A549 (cell line): Measurements from ENCODE around the gene SEC14L5. TPM values are rescaled to one million over a fixed set of nuclear protein-coding genes. Genes with fewer than 3 reads are reported as not detected.
"Not testable (repeated sequence)": the region's sequence is repeated elsewhere in the genome, so short reads cannot be mapped to it uniquely, and the experiment has no call there.

ENCODE experiments used
- ATAC-seq, 2 experiments: fragments of 200-7000 bp in 1 of 2; fragments of >200 bp in 1 of 2; cut with Nextera tagmentation in 1 of 2; cut with Tn5 transposase in 1 of 2; 3 replicates each; pipeline versions ENCODE4 v1.8.0 to v1.9.1; 2018 to 2020; ENCODE audit warnings: mild to moderate bottlenecking in 1 of 2, moderate library complexity in 1 of 2
- CTCF ChIA-PET: fragments of 300-600 bp; sonication (Branson Sonifier 250); formaldehyde crosslinking; extraction: SDS; loops from one replicate; lab custom pipeline; 2021; ENCODE audit warnings: antibody characterized with exemption, inconsistent platforms; lab: Yijun Ruan, JAX
- POLR2A ChIA-PET: fragments of 350-600 bp; formaldehyde crosslinking; extraction: SDS; loops from one replicate; lab custom pipeline; 2021; ENCODE audit warnings: antibody characterized with exemption, inconsistent platforms; lab: Yijun Ruan, JAX
- DNase-seq, 2 experiments: peaks; one replicate each; pipeline versions ENCODE4 v3.0.0 to v3.0.0-alpha.2; 2011 to 2016; ENCODE audit warnings: low read depth in 1 of 2, low spot score in 1 of 2
- FAIRE-seq: peaks from 2 replicates; lab custom pipeline; 2011; peaks lifted over from hg19 to GRCh38; lab: Jason Lieb, UNC
- H3K27ac ChIP-seq, 2 experiments: fragments of >200 bp; sonication (Bioruptor Twin); formaldehyde crosslinking; 3 replicates each; pipeline ENCODE4 v1.5.1; 2016 to 2017
- H3K4me1 ChIP-seq: fragments of >200 bp; sonication (Bioruptor Twin); formaldehyde crosslinking; 3 replicates; pipeline ENCODE4 v1.6.1; 2016
- H3K4me2 ChIP-seq: fragments of >200 bp; sonication (Bioruptor Twin); formaldehyde crosslinking; 3 replicates; pipeline ENCODE4 v1.6.1; 2016
- H3K4me3 ChIP-seq: fragments of >200 bp; sonication (Bioruptor Twin); formaldehyde crosslinking; 3 replicates; pipeline ENCODE4 v1.5.1; 2016
- H3K9me3 ChIP-seq: fragments of >200 bp; sonication (Bioruptor Twin); formaldehyde crosslinking; 3 replicates; pipeline ENCODE4 v1.6.1; 2016
- CBX2 ChIP-seq: fragments of 200-600 bp; sonication (generic); IDR thresholded peaks from 2 replicates; pipeline ENCODE4 v1.6.1; 2016; ENCODE audit warnings: low read depth, mild to moderate bottlenecking, borderline replicate concordance
- CBX8 ChIP-seq: fragments of 200-600 bp; sonication (generic); IDR thresholded peaks from 2 replicates; pipeline ENCODE4 v1.6.1; 2016
- CHD2 ChIP-seq: fragments of 150-350 bp; IDR thresholded peaks from 2 replicates; pipeline ENCODE4 v1.6.1; 2014; ENCODE audit warnings: low read length; ENCODE audit not compliant: partially characterized antibody
- EHMT2 ChIP-seq: fragments of 200-600 bp; sonication (generic); IDR thresholded peaks from 2 replicates; pipeline ENCODE4 v1.6.1; 2016; ENCODE audit warnings: antibody characterized with exemption, low read depth, mild to moderate bottlenecking, moderate library complexity
- ESRRA ChIP-seq: fragments of 150-350 bp; IDR thresholded peaks from 2 replicates; pipeline ENCODE4 v1.6.1; 2014; ENCODE audit warnings: mild to moderate bottlenecking, low read length, borderline replicate concordance
- FOXS1 ChIP-seq: fragments of 250-450 bp; sonication (Bioruptor Pico); IDR thresholded peaks from 2 replicates; pipeline ENCODE4 v1.5.0; 2020; ENCODE audit warnings: mild to moderate bottlenecking, moderate library complexity
- HEYL ChIP-seq: fragments of 250-450 bp; sonication (Bioruptor Pico); IDR thresholded peaks from 2 replicates; pipeline ENCODE4 v1.8.0; 2021; ENCODE audit warnings: mild to moderate bottlenecking, moderate library complexity
- HOXA7 ChIP-seq: fragments of 250-450 bp; sonication (Bioruptor Pico); IDR thresholded peaks from 2 replicates; pipeline ENCODE4 v1.5.0; 2020; ENCODE audit warnings: mild to moderate bottlenecking, moderate library complexity
- JUN ChIP-seq, 2 experiments: fragments of >200 bp; sonication (Bioruptor Twin); formaldehyde crosslinking; IDR thresholded peaks; 2 replicates in 1 of 2; 3 replicates in 1 of 2; pipeline ENCODE4 v1.6.1; 2016 to 2017
- RCOR1 ChIP-seq: fragments of 150-350 bp; IDR thresholded peaks from 2 replicates; pipeline ENCODE4 v1.6.1; 2014; ENCODE audit warnings: antibody characterized with exemption, low read length, low read depth
- RFX5 ChIP-seq: fragments of 450-650 bp; IDR thresholded peaks from 2 replicates; pipeline ENCODE4 v1.7.1; 2014; ENCODE audit warnings: antibody characterized with exemption, mild to moderate bottlenecking, moderate library complexity
- ZFP36 ChIP-seq: fragments of 450-650 bp; IDR thresholded peaks from 2 replicates; pipeline ENCODE4 v1.6.1; 2014; ENCODE audit warnings: borderline replicate concordance; ENCODE audit not compliant: partially characterized antibody
- WGBS: methylation state at CpG from one replicate; pipeline ENCODE4 v1.1.6; 2017; ENCODE audit errors: missing lambda C conversion rate; 5-methylcytosine and 5-hydroxymethylcytosine counted together
- polyA plus RNA-seq, 4 experiments: library from polyadenylated mRNA; depleted of rRNA in 3 of 4; stranded (reverse); fragments of >200 nt; fragmentation: RNase III in 1 of 4; extraction: RNeasy Plus Mini Kit Qiagen cat#74134 plus additional on column Dnase treatment in 1 of 4; gene quantifications; 2 replicates in 3 of 4; 3 replicates in 1 of 4; pipeline ENCODE4 v1.2.3, GENCODE V29; 2011 to 2017
- TF ChIP-seq, protein P1 (sequence below): IDR thresholded peaks from 2 replicates; pipeline ENCODE4 v1.6.1; 2012; ENCODE audit warnings: low read depth, borderline replicate concordance
- TF ChIP-seq, protein P2 (sequence below): fragments of 200-600 bp; sonication (generic); IDR thresholded peaks from 2 replicates; pipeline ENCODE4 v1.6.1; 2016; ENCODE audit warnings: antibody characterized with exemption, mild to moderate bottlenecking, moderate library complexity
- TF ChIP-seq, protein P3 (sequence below): fragments of >200 bp; sonication (Bioruptor Twin); formaldehyde crosslinking; IDR thresholded peaks from 3 replicates; pipeline ENCODE4 v1.5.1; 2016

SEC14L5 gene
- polyA plus RNA-seq, 2 of the 4 experiments (the other 2 are of a cell fraction), result 0.03 to 0.05 TPM

DNA sequence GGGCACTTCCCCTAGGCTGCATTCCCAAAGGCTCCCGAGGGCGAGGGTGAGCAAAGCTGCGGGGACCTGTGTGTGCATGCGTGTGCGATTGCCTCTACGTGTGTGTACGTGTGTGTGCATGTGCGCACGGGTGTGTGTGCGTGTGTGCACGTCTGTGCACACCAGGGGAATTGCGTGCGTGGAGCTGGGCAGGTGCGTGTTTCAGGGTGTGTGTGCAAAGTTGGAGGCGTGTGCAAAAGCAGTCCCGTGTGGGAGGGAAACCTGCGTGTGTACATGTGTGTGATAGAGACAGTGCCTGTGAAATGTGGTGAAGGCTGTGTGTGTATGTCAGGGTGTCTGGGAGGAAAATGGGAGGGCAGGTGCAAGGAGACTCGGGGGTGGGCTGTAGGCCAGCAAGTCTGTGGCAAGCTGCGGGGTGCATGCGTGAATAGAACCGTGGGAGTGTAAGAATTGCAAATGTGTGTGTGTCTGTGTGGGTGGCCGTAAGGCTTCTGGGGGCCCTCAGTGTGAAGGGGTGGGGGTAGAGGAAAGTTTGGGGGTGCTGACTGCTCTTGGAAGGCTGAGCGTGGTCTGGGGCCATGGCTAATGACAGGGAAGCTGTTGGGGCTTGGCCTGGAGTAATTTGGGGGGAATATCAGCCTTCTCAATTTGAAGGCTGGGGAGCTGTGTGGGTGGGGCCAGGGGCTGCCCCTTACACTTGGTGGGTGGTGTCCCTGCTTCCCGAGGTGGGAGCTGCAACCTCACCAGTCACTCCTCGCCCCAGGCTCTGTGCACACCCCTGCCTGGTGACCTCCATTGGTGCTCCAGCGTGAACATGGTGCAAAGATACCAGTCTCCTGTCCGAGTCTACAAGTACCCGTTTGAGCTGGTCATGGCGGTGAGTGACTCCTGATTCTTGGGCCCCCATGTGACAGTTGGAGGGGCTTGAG, 644 bp downstream of the SEC14L5 start:
- no peak for ATAC-seq
- CTCF ChIA-PET, result interaction anchor here (1.0 to 2.3 kb wide), 3 partner anchors 23 to 440 kb away, joined by 3 to 9 read pairs (median 6); no protein-coding TSS in a partner anchor
- Histone ChIP-seq H3K9me3 (no peaks in the 10 kb centered on the region), H3K4me3 (peak overlapping the region; percentile 39), H3K4me1 (peaks cover 4% of the 10 kb centered on the region; the same call in 1 of the 3 replicates), H3K4me2 (peak overlapping the region; percentile 83), H3K27ac (no peak overlapping the region)
- POLR2A ChIA-PET, result interaction anchor here (1.0 to 1.4 kb wide), 4 partner anchors 111 to 343 kb away, joined by 3 to 4 read pairs (median 4); partner anchors contain the start of genes ANKS3, DNAAF8, GLYR1 and NUDT16L1
- no peak for DNase-seq
- TF ChIP-seq RFX5, result no peak
- TF ChIP-seq, protein P1, sequence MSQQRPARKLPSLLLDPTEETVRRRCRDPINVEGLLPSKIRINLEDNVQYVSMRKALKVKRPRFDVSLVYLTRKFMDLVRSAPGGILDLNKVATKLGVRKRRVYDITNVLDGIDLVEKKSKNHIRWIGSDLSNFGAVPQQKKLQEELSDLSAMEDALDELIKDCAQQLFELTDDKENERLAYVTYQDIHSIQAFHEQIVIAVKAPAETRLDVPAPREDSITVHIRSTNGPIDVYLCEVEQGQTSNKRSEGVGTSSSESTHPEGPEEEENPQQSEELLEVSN, result no peak
- TF ChIP-seq, protein P2, sequence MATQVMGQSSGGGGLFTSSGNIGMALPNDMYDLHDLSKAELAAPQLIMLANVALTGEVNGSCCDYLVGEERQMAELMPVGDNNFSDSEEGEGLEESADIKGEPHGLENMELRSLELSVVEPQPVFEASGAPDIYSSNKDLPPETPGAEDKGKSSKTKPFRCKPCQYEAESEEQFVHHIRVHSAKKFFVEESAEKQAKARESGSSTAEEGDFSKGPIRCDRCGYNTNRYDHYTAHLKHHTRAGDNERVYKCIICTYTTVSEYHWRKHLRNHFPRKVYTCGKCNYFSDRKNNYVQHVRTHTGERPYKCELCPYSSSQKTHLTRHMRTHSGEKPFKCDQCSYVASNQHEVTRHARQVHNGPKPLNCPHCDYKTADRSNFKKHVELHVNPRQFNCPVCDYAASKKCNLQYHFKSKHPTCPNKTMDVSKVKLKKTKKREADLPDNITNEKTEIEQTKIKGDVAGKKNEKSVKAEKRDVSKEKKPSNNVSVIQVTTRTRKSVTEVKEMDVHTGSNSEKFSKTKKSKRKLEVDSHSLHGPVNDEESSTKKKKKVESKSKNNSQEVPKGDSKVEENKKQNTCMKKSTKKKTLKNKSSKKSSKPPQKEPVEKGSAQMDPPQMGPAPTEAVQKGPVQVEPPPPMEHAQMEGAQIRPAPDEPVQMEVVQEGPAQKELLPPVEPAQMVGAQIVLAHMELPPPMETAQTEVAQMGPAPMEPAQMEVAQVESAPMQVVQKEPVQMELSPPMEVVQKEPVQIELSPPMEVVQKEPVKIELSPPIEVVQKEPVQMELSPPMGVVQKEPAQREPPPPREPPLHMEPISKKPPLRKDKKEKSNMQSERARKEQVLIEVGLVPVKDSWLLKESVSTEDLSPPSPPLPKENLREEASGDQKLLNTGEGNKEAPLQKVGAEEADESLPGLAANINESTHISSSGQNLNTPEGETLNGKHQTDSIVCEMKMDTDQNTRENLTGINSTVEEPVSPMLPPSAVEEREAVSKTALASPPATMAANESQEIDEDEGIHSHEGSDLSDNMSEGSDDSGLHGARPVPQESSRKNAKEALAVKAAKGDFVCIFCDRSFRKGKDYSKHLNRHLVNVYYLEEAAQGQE, result peak; percentile 83
- WGBS, result 32% methylated on average over 28 of the region's 29 CpGs
- FAIRE-seq, result no peak

DNA sequence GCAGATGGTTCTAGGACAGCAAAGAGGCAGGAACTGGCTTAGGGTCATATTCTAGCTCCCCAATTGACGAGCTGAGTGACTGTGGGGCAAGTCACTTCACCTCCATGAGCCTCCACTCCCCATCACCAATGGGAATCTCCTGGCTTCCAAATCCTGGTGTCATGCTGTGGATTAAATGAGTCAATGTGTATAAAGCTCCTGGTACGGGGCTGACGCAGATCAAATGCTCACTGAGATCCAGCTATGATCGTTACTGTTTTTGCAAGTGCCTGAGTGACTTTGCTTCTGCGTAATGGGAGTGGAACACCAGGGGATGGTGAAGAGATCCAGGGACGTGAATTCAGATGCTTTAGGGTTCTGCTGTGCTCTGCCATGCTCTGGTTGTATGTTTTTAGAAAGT, 2.4 kb downstream of the SEC14L5 start:
- ChIA-PET POLR2A (interaction anchor here (1.1 kb wide), 1 partner anchor 192 kb away, joined by 3 read pairs; no protein-coding TSS in a partner anchor), CTCF (interaction anchor here (1.0 kb wide), 1 partner anchor 132 kb away, joined by 3 read pairs; no protein-coding TSS in a partner anchor)
- no peak for ATAC-seq
- 50% methylated on average over 6 of the region's 6 CpGs for WGBS
- TF ChIP-seq CHD2, result no peak
- TF ChIP-seq HOXA7 (CRISPR knock-in tag), result no peak
- no peak for TF ChIP-seq CBX8
- TF ChIP-seq CBX2, result no peak
- no peak for TF ChIP-seq HEYL (CRISPR knock-in tag)
- no peak for TF ChIP-seq EHMT2
- Histone ChIP-seq H3K4me3 (no peak overlapping the region), H3K27ac (no peak overlapping the region), H3K4me1 (peaks cover 4% of the 10 kb centered on the region; the same call in 1 of the 3 replicates), H3K9me3 (no peaks in the 10 kb centered on the region), H3K4me2 (no peak overlapping the region)
- no peak for DNase-seq
- no peak for FAIRE-seq

DNA sequence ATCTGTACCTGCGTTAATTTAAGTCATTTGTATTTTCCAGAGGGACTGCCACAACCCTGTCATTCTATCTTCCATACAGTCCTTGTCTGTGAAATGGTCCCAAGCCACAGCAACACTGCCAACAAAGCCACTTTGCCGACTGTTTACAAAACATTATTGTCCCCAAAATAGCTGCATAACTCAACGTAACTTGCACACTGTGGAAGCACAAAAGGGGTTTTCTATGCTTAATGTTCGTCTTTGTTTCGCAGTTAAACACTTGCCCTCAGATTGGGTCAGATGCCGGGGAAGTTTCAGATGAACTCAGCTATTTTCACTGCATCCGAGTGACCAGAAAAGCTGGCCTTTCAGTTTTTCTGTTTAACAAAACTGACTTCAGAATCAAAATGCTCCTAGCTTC, 4.6 kb downstream of the SEC14L5 start:
- FAIRE-seq (no peak), ATAC-seq (no peak), DNase-seq (no peak)
- Histone ChIP-seq H3K27ac (no peak overlapping the region), H3K4me3 (no peak overlapping the region), H3K4me2 (no peak overlapping the region), H3K9me3 (no peaks in the 10 kb centered on the region), H3K4me1 (no peaks in the 10 kb centered on the region)
- TF ChIP-seq RCOR1 (no peak), JUN (IDR thresholded peaks at IDR 0.05) (no peak), ZFP36 (no peak), FOXS1 (CRISPR knock-in tag) (no peak), CBX2 (no peak), ESRRA (no peak)
- TF ChIP-seq, protein P3, sequence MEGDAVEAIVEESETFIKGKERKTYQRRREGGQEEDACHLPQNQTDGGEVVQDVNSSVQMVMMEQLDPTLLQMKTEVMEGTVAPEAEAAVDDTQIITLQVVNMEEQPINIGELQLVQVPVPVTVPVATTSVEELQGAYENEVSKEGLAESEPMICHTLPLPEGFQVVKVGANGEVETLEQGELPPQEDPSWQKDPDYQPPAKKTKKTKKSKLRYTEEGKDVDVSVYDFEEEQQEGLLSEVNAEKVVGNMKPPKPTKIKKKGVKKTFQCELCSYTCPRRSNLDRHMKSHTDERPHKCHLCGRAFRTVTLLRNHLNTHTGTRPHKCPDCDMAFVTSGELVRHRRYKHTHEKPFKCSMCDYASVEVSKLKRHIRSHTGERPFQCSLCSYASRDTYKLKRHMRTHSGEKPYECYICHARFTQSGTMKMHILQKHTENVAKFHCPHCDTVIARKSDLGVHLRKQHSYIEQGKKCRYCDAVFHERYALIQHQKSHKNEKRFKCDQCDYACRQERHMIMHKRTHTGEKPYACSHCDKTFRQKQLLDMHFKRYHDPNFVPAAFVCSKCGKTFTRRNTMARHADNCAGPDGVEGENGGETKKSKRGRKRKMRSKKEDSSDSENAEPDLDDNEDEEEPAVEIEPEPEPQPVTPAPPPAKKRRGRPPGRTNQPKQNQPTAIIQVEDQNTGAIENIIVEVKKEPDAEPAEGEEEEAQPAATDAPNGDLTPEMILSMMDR, result no peak
- ChIA-PET CTCF (interaction anchor here (0.7 kb wide), 1 partner anchor 16 kb away, joined by 3 read pairs; no protein-coding TSS in a partner anchor), POLR2A (no interaction called here)
- 37% methylated on average over 7 of the region's 7 CpGs for WGBS

DNA sequence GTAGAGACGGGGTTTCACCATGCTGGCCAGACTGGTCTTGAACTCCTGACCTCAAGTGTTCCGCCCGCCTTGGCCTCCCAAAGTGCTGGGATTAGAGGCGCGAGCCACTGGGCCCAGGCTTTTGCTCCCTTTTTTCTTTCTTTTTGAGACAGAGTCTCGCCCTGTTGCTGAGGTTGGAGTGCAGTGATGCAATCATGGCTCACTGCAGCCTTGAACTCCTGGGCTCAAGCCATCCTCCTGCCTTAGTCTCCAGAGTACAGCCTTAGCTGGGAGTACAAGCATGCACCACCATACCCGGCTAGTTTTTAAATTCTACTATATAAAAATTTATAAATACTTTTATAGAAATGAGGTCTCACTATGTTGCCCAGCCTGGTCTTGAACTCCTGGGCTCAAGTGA, 5.4 kb downstream of the SEC14L5 start:
- POLR2A ChIA-PET, H3K4me3 ChIP-seq, DNase-seq, ATAC-seq, H3K4me1 ChIP-seq, H3K4me2 ChIP-seq, FAIRE-seq, CTCF ChIA-PET, H3K27ac ChIP-seq, H3K9me3 ChIP-seq: not testable (repeated sequence)
- 38% methylated on average over 7 of the region's 7 CpGs for WGBS
